ENCODE results near the gene PSMG2.

The PSMG2 gene

DNA sequence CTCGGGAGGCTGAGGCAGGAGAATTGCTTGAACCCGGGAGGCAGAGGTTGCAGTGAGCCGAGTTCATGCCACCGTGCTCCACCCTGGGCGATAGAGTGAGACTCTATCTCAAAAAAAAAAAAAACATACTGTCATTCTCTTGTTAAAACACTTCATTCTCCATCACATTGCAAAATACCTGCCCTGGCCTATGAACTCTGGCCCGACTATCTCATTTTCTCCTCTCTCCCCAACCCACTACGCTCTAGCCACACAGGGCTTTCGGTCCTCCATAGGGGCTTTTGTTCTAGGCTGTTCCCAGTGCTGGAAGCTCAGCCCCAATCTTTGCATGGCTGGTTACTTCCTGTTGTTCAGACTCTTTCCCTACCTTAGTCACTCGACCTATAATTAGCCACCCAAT, 10.6 kb upstream of the PSMG2 start:
- Mint-ChIP-seq H3K4me3 (no peak overlapping the region), H3K4me1 (ENCODE audit: low read depth) (peaks cover 15% of the 10 kb centered on the region), H3K9me3 (no peaks in the 10 kb centered on the region), H3K27me3 (no peaks in the 10 kb centered on the region), H3K36me3 (ENCODE audit: low read depth) (peaks cover 19% of the 10 kb centered on the region), H3K27ac (no peak overlapping the region)
- intact Hi-C loops (cut with micrococcal nuclease), result no loop called here

DNA sequence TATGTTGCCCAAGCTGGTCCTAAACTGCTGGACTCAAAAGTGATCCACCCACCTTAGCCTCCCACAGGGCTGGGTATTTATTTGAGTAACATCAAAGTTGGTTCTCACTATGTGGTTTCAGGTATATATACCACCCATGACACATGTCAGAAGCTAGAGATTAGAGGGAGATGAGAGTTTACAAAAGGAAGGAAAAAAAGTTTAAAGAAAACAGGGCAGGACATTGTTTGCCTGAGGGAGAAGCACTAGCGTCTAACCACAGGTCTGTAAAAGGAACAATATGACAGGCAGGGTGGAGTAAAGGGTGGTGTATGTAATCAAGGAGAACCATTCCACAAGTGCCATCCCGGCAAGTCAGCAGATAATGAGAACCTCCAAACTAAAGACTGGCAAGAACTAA, 8.8 kb upstream of the PSMG2 start:
- Mint-ChIP-seq H3K9me3 (no peaks in the 10 kb centered on the region), H3K27ac (no peak overlapping the region), H3K27me3 (no peaks in the 10 kb centered on the region), H3K4me1 (ENCODE audit: low read depth) (peaks cover 15% of the 10 kb centered on the region), H3K36me3 (ENCODE audit: low read depth) (peaks cover 28% of the 10 kb centered on the region), H3K4me3 (no peak overlapping the region)
- intact Hi-C loops (cut with micrococcal nuclease), result no loop called here

DNA sequence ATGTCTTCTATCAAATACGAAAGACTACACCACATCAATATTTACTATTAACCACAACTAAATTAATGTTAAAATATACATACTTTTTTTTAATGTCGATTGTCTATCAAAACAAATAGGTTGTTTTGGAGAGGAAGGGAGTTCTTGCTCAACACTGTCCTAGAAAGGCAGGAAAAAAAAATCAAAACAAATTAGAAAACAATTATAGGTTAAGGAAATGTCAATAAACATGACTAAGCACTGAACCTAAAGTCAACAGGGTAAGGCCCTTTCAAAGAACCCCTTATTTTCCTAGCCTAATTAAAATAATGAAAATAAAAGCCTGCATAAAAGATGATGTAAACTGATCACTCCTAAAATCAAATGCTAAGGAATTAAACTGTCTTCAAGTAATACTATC, 3.1 kb upstream of the PSMG2 start:
- no peak overlapping the region for H3K27ac Mint-ChIP-seq
- H3K27me3 Mint-ChIP-seq, result no peaks in the 10 kb centered on the region
- H3K4me3 Mint-ChIP-seq, result no peak overlapping the region
- H3K9me3 Mint-ChIP-seq, result no peaks in the 10 kb centered on the region
- H3K36me3 Mint-ChIP-seq (ENCODE audit: low read depth), result peaks cover 31% of the 10 kb centered on the region
- intact Hi-C loops (cut with micrococcal nuclease), result no loop called here
- peaks cover 26% of the 10 kb centered on the region for H3K4me1 Mint-ChIP-seq (ENCODE audit: low read depth)

DNA sequence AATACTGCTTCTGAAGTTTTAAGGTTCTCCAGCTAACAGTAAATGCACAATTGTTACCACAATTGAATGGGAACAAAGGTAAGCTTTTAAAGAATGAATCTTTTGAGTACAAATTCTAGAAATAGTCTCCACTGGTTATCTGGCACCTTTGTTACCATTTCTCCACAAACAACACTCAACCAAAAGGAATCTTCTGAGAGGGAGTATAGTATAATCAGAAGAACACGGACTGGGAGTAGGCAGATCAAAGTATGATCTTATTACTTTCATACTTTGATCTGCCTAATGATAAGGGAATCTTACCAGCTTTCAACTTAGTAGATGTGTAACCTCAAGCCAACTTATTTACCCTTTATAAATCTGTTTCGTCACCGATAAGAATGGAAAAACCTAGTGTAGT, 1.7 kb upstream of the PSMG2 start:
- Mint-ChIP-seq H3K27me3 (no peaks in the 10 kb centered on the region), H3K4me3 (no peak overlapping the region), H3K27ac (no peak overlapping the region), H3K36me3 (ENCODE audit: low read depth) (peaks cover 41% of the 10 kb centered on the region), H3K9me3 (no peaks in the 10 kb centered on the region), H3K4me1 (ENCODE audit: low read depth) (peaks cover 37% of the 10 kb centered on the region)
- intact Hi-C loops (cut with micrococcal nuclease), result no loop called here

DNA sequence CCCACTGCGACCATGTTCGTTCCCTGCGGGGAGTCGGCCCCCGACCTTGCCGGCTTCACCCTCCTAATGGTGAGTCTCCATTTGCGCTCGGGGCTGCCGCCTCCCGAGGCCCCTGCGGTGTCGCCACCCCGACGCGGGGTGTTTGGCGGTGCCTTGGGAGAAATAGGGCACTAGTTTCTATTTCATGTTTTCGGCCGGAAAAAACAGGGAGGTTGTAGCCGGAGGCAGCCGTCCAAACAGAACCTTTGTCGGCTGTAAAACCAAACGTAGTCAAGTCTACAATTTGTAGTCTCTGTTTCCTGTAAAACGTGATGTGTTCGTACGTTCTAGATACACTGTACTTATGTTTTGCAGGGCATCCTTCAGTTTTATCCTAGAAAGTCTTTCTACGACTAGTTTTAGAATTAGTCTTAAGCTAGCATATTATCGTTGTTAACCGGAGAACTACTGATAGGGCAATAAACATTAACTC, 290 bp downstream of the PSMG2 start:
- H3K4me3 Mint-ChIP-seq, result peak overlapping the region; percentile 89
- no peaks in the 10 kb centered on the region for H3K27me3 Mint-ChIP-seq
- peak overlapping the region; percentile 100 for H3K27ac Mint-ChIP-seq
- peaks cover 37% of the 10 kb centered on the region for H3K4me1 Mint-ChIP-seq (ENCODE audit: low read depth)
- H3K36me3 Mint-ChIP-seq (ENCODE audit: low read depth), result peaks cover 56% of the 10 kb centered on the region
- no peaks in the 10 kb centered on the region for H3K9me3 Mint-ChIP-seq
- intact Hi-C loops (cut with micrococcal nuclease), result loop anchor here (2.0 kb wide), 2 partner anchors 288 to 326 kb away; partner anchors contain the start of genes AFG3L2 and CEP192

DNA sequence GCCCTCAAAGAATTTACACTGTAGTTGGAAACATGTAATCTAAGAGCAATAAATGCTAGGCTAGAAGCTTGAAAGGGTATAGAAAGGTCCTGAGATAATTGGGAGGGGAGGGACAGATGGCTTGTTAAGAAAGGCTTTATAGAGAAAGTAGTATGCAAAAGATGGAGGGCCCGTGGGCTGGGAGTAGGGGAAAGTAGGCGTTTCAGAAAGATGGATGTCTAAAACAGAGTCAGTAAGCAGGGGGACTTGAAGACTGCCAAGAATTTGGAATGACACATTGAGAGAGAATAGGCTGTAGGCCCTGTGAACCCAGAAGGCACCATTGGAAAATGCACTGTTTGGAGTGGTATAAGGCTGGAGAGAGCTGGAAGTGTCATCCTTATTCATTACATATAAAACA, 822 bp downstream of the PSMG2 start:
- Mint-ChIP-seq H3K27me3 (no peaks in the 10 kb centered on the region), H3K27ac (peak overlapping the region; percentile 100), H3K4me3 (peak overlapping the region; percentile 89), H3K36me3 (ENCODE audit: low read depth) (peaks cover 56% of the 10 kb centered on the region), H3K4me1 (ENCODE audit: low read depth) (peaks cover 37% of the 10 kb centered on the region), H3K9me3 (no peaks in the 10 kb centered on the region)
- intact Hi-C loops (cut with micrococcal nuclease), result loop anchor here (2.0 kb wide), 2 partner anchors 287 to 327 kb away; partner anchors contain the start of genes AFG3L2 and CEP192

DNA sequence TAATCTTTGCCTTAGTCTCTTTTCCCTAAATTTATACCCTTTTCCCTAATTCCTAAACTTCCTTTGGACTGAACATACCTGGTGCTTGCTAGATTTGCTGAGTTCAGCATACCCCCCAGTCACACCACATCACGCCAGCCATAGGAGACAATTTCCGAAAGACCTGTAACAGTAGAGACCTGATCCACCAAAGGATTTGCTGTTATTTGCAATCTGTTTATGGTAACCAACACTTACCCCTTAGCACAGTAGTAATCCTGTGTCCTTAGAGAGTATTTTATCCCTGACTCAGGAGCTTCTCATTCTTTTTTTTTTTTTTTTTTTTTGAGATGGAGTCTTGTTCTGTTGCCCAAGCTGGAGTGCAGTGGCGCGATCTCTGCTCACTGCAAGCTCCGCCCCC, 8.6 kb downstream of the PSMG2 start:
- Mint-ChIP-seq H3K4me1 (ENCODE audit: low read depth) (no peaks in the 10 kb centered on the region), H3K36me3 (ENCODE audit: low read depth) (peaks cover 93% of the 10 kb centered on the region)
- intact Hi-C loops (cut with micrococcal nuclease), result no loop called here

DNA sequence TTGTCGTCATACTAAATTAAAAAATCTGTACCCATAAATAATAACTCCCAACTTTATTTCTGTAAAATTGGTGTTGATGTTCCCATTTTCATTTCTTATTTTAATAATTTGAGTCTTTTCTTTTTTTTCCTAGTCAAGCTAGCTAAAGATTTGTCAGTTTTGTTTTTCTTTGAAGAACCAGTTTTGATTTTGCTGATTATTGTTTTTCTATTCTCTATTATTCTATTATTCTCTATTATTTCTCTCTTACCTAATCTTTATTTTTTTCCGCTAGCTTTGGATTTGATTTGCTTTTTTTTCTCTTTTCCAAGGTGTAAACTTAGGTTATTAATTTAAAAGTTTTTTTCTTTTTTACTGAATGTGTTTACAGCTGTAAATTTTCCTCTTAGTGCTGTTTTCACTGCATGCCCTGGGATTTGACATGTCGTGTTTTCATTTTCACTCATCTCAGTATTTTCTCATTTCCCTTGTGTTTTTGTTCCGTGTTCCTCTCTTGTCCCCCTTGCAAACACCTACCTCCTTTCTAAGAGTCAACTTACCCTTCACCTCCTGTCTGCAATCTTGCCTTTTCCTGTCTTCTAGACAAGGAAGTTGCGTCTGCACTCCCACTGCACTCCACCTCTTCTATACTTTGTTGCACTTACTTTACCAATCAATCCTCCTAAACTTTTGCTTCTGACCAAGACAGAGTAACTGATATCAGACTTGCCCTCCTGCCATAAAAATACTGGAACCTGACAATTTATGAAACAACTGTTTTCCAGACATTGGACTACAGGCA, 18.8 kb downstream of the PSMG2 start:
- no peaks in the 10 kb centered on the region for H3K27me3 Mint-ChIP-seq
- intact Hi-C loops (cut with micrococcal nuclease), result no loop called here
- no peaks in the 10 kb centered on the region for H3K9me3 Mint-ChIP-seq
- peaks cover 4% of the 10 kb centered on the region for H3K4me1 Mint-ChIP-seq (ENCODE audit: low read depth)
- no peak overlapping the region for H3K27ac Mint-ChIP-seq
- peaks cover 90% of the 10 kb centered on the region for H3K36me3 Mint-ChIP-seq (ENCODE audit: low read depth)
- no peak overlapping the region for H3K4me3 Mint-ChIP-seq

More for the DNA sequence above, 8.6 kb downstream of the PSMG2 start:
- Mint-ChIP-seq H3K4me3 (no peak overlapping the region), H3K9me3 (no peaks in the 10 kb centered on the region), H3K27ac (peak overlapping the region; percentile 30), H3K27me3 (no peaks in the 10 kb centered on the region)

DNA sequence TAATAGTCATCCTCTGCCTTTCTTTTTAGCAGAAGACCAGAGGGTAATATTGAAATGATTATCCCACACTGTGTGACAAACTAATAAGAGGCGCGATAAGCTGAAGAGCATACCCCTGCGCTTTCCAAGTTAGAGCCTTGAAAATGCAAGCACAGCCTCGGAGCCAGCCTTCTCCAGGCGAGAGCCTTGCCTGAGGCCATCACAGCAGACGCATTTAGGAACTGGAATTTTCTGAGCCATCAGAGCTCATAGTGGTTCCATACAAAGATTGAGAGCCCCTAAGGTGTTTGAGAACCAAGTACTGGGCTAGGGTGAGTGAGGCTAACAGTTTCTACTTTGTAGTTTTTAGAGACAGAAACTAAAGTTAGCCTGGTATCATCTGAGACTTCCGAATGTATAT, 19.9 kb downstream of the PSMG2 start:
- intact Hi-C loops (cut with micrococcal nuclease), result no loop called here
- Mint-ChIP-seq H3K36me3 (ENCODE audit: low read depth) (peaks cover 86% of the 10 kb centered on the region), H3K27me3 (no peaks in the 10 kb centered on the region), H3K4me1 (ENCODE audit: low read depth) (peaks cover 5% of the 10 kb centered on the region), H3K27ac (no peak overlapping the region), H3K9me3 (no peaks in the 10 kb centered on the region), H3K4me3 (no peak overlapping the region)

DNA sequence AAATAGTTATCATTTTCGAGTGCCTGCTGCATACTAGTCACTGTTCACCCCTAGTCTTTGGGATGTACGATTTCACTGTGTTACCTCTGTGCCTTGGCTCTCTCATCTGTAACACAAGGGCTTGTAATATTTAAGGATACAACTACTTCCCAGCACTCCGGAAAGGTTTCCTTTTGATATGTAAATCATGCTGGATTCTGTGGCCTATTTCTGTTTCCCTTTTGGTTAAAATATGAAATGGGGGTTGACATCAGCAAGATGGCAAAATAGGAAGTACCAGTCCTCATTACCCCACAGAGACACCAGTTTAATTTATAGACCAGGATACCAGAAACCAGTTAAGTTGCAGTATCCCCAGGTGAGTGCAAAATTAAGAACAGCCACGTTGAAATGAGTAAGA, 23.5 kb downstream of the PSMG2 start:
- H3K36me3 Mint-ChIP-seq (ENCODE audit: low read depth), result peaks cover 51% of the 10 kb centered on the region
- H3K4me3 Mint-ChIP-seq, result no peak overlapping the region
- H3K9me3 Mint-ChIP-seq, result peaks cover 9% of the 10 kb centered on the region
- intact Hi-C loops (cut with micrococcal nuclease), result no loop called here
- peak overlapping the region; percentile 47 for H3K27ac Mint-ChIP-seq
- no peaks in the 10 kb centered on the region for H3K27me3 Mint-ChIP-seq
- peaks cover 5% of the 10 kb centered on the region for H3K4me1 Mint-ChIP-seq (ENCODE audit: low read depth)

DNA sequence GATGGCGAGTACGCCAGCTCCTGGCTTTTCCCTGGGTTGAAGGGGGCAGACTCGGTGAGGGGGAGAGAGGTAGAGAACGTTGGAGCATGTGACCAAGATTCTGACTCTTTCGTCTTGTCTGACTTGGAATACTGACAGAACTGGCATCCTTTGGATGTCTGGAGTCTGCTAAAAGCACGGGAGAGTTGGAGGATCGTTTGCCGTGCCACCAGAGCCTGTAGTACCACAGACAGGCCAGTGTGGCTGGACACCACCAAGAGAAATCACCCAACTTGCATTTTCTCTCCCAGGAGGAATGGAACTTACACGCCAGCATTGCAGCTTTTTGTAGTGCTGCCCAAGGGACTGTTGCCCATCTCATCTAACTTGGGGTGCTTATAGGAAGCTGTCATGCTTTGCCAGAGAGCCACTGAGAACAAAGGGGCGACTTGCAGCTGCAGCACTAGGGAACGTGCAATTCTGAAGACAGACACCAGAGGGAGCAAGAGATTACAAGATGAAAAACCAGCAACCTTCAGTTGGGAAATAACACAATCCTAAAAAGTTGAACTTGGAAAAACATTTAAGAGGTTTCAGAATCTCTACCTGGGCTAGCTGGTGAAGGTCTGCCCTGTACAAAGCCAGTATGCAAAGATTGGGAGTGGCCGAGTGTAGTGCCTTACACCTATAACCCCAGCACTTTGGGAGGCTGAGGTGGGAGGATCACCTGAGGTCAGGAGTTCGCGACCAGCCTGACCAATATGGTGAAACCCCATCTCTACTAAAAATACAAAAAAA, 24.1 kb downstream of the PSMG2 start:
- no peaks in the 10 kb centered on the region for H3K27me3 Mint-ChIP-seq
- peak overlapping the region; percentile 47 for H3K27ac Mint-ChIP-seq
- H3K4me1 Mint-ChIP-seq (ENCODE audit: low read depth), result peaks cover 5% of the 10 kb centered on the region
- peaks cover 45% of the 10 kb centered on the region for H3K36me3 Mint-ChIP-seq (ENCODE audit: low read depth)
- H3K9me3 Mint-ChIP-seq, result peaks cover 9% of the 10 kb centered on the region
- intact Hi-C loops (cut with micrococcal nuclease), result loop anchor here (1.0 kb wide), 1 partner anchor 207 kb away; no protein-coding TSS in a partner anchor
- no peak overlapping the region for H3K4me3 Mint-ChIP-seq

DNA sequence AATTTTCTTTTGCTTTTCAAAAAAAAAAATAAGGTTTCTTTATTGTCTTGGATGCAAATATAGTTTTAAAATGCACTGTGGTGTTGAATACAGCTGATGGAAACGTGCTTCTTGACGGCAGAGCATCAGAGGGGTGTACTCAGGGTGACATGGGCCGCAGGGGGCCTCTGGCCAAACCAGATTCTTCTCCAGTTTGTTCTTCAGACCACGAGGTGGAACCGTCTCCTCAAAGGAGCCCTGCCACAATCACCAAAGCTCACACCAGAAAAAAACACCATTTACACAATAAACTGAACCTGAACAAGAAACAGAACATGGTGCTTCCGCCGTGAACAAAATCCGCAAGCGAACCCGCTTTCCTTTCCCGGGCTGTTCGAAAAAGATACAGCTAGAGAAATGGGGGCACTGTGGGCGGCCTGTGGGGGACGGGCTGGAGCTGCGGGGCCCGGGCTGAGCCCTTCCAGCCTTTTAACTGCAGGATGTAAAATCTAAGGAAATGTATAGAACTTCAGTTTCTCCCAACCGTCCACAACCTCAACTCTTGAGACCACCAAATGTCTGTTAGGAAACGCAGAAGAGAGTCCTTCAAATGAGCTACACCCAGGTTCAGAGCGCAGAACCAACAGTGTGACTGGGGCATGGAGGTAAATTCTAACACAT, 34.5 kb downstream of the PSMG2 start:
- H3K9me3 Mint-ChIP-seq, result no peaks in the 10 kb centered on the region
- no peaks in the 10 kb centered on the region for H3K4me1 Mint-ChIP-seq (ENCODE audit: low read depth)
- no peak overlapping the region for H3K27ac Mint-ChIP-seq
- no peak overlapping the region for H3K4me3 Mint-ChIP-seq
- no peaks in the 10 kb centered on the region for H3K36me3 Mint-ChIP-seq (ENCODE audit: low read depth)
- no peaks in the 10 kb centered on the region for H3K27me3 Mint-ChIP-seq
- intact Hi-C loops (cut with micrococcal nuclease), result no loop called here

DNA sequence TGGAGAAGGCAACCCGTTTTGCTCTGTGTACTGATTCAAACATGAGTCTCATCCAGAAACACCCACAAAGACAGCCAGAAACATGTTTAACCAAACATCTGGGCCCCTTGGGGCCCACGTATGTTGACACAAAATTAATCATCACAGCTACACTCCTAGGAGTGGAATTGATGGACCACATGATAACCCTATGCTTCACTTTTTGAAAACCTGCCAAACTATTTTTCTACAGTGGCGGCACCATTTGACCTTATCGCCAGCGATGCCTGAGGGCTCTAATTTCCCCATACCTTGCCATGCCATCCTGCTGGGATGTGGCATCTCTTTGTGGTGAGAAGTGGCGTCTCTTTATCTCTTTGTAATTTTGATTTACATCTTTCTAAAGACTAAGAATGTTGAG, 38.5 kb downstream of the PSMG2 start:
- no peaks in the 10 kb centered on the region for H3K27me3 Mint-ChIP-seq
- H3K27ac Mint-ChIP-seq, result no peak overlapping the region
- H3K9me3 Mint-ChIP-seq, result no peaks in the 10 kb centered on the region
- no peaks in the 10 kb centered on the region for H3K4me1 Mint-ChIP-seq (ENCODE audit: low read depth)
- H3K36me3 Mint-ChIP-seq (ENCODE audit: low read depth), result no peaks in the 10 kb centered on the region
- intact Hi-C loops (cut with micrococcal nuclease), result no loop called here
- H3K4me3 Mint-ChIP-seq, result no peak overlapping the region

DNA sequence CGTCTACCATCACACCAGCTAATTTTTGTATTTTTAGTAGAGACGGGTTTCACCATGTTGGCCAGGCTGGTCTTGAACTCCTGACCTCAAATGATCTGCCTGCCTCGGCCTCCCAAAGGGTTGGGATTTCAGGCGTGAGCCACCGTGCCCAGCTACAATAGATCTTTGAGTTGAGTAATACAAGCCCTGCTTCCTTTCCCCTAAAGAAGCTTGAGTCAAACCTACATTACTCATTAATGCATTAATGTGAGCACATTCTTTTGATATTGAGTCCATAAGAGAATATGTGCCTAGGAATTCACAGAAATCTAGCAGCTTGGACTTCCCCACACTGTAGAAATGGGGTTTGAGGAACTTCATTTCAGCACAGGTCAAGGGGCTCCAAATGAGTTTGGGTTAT, 39.6 kb downstream of the PSMG2 start:
- no peak overlapping the region for H3K27ac Mint-ChIP-seq
- no peaks in the 10 kb centered on the region for H3K36me3 Mint-ChIP-seq (ENCODE audit: low read depth)
- H3K9me3 Mint-ChIP-seq, result no peaks in the 10 kb centered on the region
- H3K4me3 Mint-ChIP-seq, result no peak overlapping the region
- intact Hi-C loops (cut with micrococcal nuclease), result no loop called here
- no peaks in the 10 kb centered on the region for H3K4me1 Mint-ChIP-seq (ENCODE audit: low read depth)
- H3K27me3 Mint-ChIP-seq, result no peaks in the 10 kb centered on the region

Measured in dendritic cell treated with granulocyte-macrophage colony-stimulating factor and Interleukin-4, amounts not matched to agents 40 ng/mL and 50 ng/mL, for 4 days (primary cell).